Frontal cortex (tissue), 4 donors: ENCODE data around the gene ARF5. TPM values are rescaled to one million over a fixed set of nuclear protein-coding genes. Genes with fewer than 3 reads are reported as not detected.
"Not testable (repeated sequence)": the region's sequence is repeated elsewhere in the genome, so short reads cannot be mapped to it uniquely, and the experiment has no call there.

Experiments
- DNase-seq, 2 donors: peaks; one replicate each; pipeline ENCODE4 v3.0.0; 2012; ENCODE audit warnings: low spot score in 2 of 2
- FAIRE-seq: peaks from 2 replicates; lab custom pipeline; 2012; peaks lifted over from hg19 to GRCh38; lab: Jason Lieb, UNC
- total RNA-seq: library from RNA; depleted of rRNA; stranded (reverse); fragments of >200 nt; gene quantifications from one replicate; pipeline ENCODE4 v1.2.3, GENCODE V29; 2014
- donor health status: control.
- donor health status: control.
- donor health status: control.

ARF5 gene
- total RNA-seq = 102 TPM

DNA sequence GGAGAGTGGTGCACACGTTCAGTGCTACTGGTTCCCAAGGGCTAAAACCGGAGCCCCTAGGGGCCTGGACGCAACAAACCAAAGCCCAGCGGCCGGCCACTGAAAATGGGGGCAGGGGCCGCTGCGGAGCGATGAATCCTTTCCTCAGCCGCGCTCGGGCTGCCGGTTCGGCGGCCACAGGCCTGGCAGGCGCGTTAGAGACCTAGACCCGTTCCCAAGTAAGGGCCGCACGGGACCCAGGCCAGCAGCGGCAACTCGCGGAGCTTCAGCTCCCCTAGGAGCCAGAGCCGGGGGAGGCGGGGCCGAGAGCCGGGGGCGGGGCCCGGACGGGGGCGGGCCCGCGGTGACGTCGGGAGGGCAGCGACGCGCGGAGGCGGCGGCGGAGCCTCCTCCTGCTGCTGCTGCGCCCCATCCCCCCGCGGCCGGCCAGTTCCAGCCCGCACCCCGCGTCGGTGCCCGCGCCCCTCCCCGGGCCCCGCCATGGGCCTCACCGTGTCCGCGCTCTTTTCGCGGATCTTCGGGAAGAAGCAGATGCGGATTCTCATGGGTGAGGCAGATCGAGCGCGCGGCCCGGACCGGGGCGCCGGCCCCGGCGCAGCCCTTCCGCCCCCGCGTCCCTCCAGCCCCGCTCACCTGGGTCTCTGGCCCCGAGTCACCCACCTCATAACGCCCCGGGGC lies at the start of gene ARF5:
ARF5 (plus strand) TSS at position 393 of the 678 bp plus-strand sequence; CDS start at position 481, 88 bp downstream.
- FAIRE-seq (no peak), DNase-seq (peak; percentile 96 to 97)

DNA sequence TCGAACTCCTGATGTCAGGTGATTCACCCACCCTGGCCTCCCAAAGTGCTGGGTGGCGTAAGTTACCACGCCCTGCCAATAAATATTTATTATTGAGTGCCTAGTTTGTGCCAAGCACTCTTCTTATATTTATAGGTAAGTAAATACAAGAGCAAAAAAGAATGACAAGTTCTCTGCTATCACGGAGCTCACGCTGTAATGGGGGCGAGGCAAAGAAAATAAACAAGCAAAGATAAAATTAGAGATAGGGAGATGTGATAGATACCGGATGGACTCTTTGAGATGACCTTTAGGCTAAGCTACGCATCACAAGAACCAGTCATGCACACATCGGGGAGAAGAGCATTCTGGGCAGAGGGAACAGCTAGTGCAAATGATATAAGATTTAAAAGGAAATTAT lies 49.1 kb upstream of the ARF5 start:
- FAIRE-seq (no peak), DNase-seq (no peak)

DNA sequence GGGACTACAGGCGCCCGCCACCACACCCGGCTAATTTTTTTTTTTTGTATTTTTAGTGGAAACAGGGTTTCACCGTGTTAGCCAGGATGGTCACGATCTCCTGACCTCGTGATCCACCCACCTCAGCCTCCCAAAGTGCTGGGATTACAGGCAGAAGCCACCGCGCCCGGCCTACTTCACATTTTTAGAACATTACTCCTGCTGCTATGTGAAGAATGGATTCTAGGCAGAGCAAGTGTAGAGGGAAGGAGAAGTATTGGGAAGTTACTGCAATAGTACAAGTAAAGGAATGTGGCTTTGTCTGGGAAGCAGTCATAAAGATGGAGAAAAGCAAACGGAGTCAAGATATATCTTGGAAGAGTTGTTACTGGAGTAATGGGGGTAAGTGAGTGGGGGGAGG lies 47.8 kb upstream of the ARF5 start:
- DNase-seq, FAIRE-seq: not testable (repeated sequence)

DNA sequence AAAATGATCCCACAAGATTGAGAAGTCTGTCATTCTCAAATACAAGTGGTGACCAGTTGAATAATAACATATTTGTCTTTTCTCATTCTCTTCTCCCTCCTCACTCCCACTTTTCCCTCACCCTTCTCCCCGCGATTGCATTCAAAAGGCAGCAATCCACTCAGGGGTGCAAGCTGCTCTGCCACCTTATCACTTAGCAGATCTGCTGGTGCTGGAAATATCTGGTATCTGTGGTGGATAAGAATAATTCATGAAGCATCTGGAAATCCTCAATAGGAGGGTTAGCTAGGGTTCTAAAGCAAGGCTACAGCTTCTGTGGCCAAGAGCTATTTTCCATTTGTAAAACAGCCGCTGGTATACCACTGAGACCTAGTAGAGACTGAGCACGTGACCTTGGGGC lies 46.7 kb upstream of the ARF5 start:
- FAIRE-seq (no peak), DNase-seq (no peak)

GRCh38 chr7:127546313-127546712 lies 41.9 kb upstream of the ARF5 start:
- no peak for FAIRE-seq
- DNase-seq = no peak

- DNase-seq (no peak), FAIRE-seq (no peak)
Observed at GRCh38 chr7:127550247-127550646, 38.0 kb upstream of the ARF5 start.

- FAIRE-seq (no peak), DNase-seq (no peak)
Observed at GRCh38 chr7:127551941-127552340, 36.3 kb upstream of the ARF5 start.

DNA sequence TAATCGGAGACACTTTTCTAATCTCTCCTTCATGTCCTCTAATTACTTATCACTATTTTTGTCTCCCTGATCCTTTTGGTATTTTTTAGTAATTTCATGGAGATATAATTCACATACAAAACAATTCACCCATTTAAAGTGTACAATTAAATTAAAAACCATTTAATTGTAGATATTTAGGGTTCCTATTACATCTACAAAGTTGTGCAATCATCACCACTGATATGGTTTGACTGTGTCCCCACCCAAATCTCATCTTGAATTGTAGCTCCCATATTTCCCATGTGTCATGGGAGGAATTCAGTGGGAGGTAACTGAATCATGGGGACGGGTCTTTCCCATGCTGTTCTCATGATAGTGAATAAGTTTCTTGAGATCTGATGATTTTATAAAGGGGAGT lies 31.8 kb upstream of the ARF5 start:
- DNase-seq (no peak), FAIRE-seq (no peak)

- DNase-seq (no peak), FAIRE-seq (no peak)
Observed at GRCh38 chr7:127557803-127558202, 30.4 kb upstream of the ARF5 start.

DNA sequence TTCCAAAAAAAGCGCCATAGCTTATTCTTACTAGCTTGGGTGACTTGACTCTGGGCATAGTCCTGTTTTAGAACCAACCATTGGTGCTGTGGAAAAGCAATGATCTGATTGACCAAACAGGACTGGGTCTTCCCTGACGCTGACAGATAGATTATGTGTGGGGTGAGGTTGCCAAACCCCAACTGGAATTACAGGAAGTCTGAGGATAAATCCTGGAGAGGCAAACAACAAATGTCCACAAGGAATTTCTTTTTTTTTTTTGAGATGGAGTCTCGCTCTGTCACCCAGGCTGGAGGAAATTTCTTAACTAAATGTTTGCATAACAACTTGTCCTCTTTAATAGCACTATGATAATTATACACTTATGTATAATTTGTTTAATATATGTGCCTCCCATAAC lies 22.0 kb upstream of the ARF5 start:
- DNase-seq (no peak), FAIRE-seq (no peak)

GRCh38 chr7:127568034-127568433 lies 20.2 kb upstream of the ARF5 start:
- not testable (repeated sequence) for DNase-seq, FAIRE-seq

DNA sequence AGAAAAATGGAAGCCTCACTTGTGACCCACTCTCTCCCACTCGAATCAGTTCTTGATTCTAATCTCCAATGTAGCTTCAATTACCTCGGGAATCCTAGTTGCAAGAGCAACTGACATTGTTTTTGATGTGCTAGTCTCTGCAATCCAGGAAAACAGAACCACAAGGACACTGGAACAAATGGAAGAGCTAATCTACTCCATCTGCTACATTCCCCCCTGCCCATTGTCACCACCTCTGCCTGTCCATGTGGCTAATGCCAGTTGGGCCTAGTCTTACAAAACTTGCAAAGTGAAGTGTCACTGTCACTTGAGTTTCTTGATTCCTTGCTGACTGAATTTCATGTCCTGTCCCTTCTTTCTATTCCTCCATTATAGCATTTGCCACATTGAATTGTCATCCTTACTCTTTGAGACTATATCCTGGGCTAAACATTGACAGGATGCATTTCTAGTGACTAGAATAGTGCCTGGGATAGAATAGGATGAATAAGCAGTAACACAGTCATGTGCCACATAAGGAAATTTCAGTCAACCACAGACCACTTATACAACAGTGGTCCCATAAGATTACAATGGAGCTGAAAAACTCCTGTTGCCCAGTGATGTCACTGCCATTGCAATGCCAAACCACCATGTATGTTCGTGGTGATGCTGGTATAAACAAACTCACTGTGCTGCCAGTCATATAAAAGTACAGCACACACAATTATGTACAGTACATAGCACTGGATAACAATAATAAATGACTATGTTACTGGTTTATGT lies 16.3 kb upstream of the ARF5 start:
- FAIRE-seq (no peak), DNase-seq (no peak)

GRCh38 chr7:127578036-127578684 lies 10.1 kb upstream of the ARF5 start:
- FAIRE-seq = no peak
- DNase-seq = no peak

DNA sequence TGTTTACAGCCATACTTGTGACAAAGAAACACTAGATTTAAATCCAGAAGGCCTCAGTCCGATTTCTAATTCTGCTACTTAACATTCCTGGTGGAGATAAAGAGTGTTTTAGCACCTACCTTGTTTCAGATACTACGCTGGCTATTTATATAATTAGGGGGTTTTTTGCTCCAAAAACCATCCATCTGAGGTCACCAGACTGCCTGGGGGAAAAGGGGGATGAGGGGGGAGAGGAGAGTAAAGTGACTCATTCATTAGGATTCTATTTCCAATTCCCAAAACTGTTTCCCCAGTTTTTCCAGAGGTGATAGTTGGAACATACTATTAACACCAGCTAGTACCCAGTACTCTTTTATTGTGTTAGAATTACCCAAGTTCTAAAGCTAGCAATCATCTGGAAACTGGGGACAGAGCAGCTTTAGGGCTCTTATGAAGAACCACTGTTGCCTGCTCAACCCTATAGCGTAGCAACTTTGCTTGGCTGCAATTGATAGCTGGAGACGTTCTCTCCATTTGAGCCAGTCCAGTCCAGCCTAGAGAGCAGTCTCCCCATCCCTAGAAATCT lies 9.4 kb upstream of the ARF5 start:
- DNase-seq = no peak
- no peak for FAIRE-seq

- FAIRE-seq (no peak), DNase-seq (no peak)
Observed at GRCh38 chr7:127580612-127581011, 7.6 kb upstream of the ARF5 start.

- FAIRE-seq = no peak
Observed at GRCh38 chr7:127581716-127582115, 6.5 kb upstream of the ARF5 start.

GRCh38 chr7:127582361-127582760 lies 5.8 kb upstream of the ARF5 start:
- no peak for DNase-seq
- FAIRE-seq = no peak

More at GRCh38 chr7:127581716-127582115, 6.5 kb upstream of the ARF5 start:
- no peak for DNase-seq

GRCh38 chr7:127584648-127585043 lies 3.6 kb upstream of the ARF5 start:
- DNase-seq (no peak), FAIRE-seq (no peak)

DNA sequence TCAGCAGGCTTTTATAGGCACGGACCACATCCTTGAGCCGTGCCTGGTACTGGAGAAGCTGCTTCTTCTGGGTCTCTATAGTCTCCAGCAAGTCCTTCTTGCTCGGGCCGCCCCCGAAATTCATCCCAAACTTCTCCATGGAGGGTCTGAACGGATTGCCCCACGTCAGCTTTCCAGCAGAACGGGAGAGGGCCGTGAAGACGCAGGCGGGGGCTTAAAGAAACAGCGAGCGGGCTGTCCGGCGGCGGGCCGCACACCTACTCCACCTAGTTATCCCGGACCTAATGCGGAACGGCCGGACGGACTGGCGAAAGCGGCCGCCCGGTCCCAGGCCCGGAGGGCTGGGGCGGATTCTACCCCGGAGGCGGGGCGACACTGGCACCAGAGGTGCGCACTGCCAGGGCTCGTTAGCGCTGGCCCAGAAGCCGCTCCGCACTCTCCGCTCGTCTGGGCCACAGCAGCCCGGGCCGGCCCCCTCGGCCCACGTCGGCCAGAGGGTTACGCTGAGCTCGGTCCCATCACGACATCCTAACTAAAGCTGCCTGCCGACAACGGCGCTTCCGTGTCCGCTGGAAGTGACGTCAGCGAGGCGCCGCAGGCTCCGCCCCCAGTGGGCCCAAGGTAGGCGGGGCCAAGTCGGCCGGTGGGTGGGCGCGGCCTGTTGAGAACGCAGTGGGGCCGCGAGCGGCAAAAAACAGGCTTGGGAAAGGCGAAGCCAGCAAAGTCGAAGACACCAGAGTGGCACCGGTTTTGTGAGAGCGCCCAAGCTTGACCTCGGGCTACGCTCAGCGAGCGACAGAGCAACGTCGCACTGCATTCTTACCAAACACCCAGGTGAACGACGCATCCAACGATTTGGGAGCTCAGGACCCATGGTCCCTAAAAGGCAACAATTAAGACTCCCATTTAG lies 2.9 kb upstream of the ARF5 start, which contains the start of gene GCC1:
GCC1 (minus strand) TSS at position 553 of the 910 bp plus-strand sequence; CDS start at position 139, 414 bp downstream.
- no peak for FAIRE-seq
- peak; percentile 90 to 94 for DNase-seq
